Kidney epithelial cell (primary cell): Measurements from ENCODE around the gene GEMIN8. TPM values are rescaled to one million over a fixed set of nuclear protein-coding genes. Genes with fewer than 3 reads are reported as not detected.
A peak's percentile ranks its signal among the peaks of the same experiment; 100 is the strongest.

ENCODE experiments used
- DNase-seq: peaks from one replicate; pipeline ENCODE4 v3.0.0-alpha.2; 2010; ENCODE audit warnings: low read depth
- H3K27me3 ChIP-seq: 2 replicates; pipeline ENCODE4 v1.6.0; 2011; ENCODE audit warnings: low read length; ENCODE audit not compliant: control insufficient read depth, insufficient read depth
- H3K36me3 ChIP-seq: 2 replicates; pipeline ENCODE4 v1.5.1; 2011; ENCODE audit warnings: low read length; ENCODE audit not compliant: control insufficient read depth, insufficient read depth
- H3K4me3 ChIP-seq: 2 replicates; pipeline ENCODE4 v1.5.1; 2011; ENCODE audit warnings: low read depth, mild to moderate bottlenecking, control low read depth, low read length
- total RNA-seq: library from RNA; depleted of rRNA; stranded (reverse); fragments of >200 nt; gene quantifications from 2 replicates; pipeline ENCODE4 v1.2.3, GENCODE V29; 2015
- TF ChIP-seq, protein P1 (sequence below): IDR thresholded peaks from 2 replicates; pipeline ENCODE4 v1.5.1; 2011; ENCODE audit warnings: mild to moderate bottlenecking, moderate library complexity, low read length, control low read depth, inconsistent platforms; ENCODE audit not compliant: insufficient read depth, poor library complexity, severe bottlenecking

Gene GEMIN8
- total RNA-seq, 1 donor from 2014 or later = 19.1 TPM

DNA sequence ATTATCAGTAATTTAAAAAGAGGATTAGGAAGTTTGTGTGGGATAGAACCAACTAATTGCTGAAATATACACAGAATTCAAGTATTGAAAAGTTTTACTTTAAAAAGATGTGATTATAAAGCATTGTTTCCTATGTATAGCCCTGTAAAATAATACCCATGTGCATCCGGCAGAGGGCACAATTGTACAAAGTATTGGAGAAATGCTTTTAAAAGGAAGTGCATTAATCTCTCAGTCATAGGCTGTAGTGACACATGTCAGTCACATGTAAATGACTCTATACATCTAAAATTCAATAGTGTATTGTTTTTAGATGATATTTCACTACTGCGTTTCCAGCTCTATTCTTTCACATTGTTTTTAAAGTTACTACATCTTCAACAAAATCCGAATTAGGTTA is 9.7 kb upstream of the GEMIN8 start:
- DNase-seq = no peak

DNA sequence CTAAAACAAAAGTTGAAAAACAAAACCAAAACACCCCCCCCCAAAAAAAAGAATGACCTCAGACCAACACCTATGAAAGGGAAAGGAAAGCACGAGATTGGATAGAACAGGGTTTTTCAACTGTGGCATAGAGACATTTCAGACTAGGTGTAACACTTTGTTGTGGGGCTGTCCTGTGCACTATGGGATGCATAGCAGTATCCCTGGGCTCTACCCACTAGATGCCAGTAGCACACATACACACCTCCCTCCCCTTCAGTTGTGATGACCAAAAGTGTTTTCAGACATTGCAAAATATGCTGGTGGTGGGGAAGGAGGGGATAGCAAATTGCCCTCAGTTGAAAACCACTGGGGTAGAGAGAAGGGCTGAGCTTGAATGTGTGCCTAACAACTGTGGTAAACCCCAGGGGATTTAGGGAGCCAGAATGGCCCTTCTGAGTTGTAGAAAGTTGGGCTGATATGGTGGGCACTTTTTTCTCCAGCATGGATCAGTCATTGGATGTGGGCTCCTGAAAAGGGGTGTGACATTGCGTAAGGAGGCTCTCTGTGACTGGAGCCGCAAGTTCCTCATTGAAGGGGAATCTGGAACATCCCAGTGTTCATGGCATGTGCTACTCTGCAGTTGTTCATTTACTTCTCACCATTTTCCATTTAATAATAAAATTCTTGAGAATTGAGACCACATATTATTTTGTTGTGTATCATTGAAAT is 8.8 kb upstream of the GEMIN8 start:
- TF ChIP-seq, protein P1, sequence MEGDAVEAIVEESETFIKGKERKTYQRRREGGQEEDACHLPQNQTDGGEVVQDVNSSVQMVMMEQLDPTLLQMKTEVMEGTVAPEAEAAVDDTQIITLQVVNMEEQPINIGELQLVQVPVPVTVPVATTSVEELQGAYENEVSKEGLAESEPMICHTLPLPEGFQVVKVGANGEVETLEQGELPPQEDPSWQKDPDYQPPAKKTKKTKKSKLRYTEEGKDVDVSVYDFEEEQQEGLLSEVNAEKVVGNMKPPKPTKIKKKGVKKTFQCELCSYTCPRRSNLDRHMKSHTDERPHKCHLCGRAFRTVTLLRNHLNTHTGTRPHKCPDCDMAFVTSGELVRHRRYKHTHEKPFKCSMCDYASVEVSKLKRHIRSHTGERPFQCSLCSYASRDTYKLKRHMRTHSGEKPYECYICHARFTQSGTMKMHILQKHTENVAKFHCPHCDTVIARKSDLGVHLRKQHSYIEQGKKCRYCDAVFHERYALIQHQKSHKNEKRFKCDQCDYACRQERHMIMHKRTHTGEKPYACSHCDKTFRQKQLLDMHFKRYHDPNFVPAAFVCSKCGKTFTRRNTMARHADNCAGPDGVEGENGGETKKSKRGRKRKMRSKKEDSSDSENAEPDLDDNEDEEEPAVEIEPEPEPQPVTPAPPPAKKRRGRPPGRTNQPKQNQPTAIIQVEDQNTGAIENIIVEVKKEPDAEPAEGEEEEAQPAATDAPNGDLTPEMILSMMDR = no peak
- Histone ChIP-seq H3K36me3 (no peaks in the 10 kb centered on the region), H3K4me3 (no peak overlapping the region), H3K27me3 (no peaks in the 10 kb centered on the region)
- DNase-seq = no peak

More for the DNA sequence above, 9.7 kb upstream of the GEMIN8 start:
- TF ChIP-seq, protein P1 = peak; percentile 52
- no peaks in the 10 kb centered on the region for H3K36me3 ChIP-seq
- H3K27me3 ChIP-seq = no peaks in the 10 kb centered on the region
- no peak overlapping the region for H3K4me3 ChIP-seq

DNA sequence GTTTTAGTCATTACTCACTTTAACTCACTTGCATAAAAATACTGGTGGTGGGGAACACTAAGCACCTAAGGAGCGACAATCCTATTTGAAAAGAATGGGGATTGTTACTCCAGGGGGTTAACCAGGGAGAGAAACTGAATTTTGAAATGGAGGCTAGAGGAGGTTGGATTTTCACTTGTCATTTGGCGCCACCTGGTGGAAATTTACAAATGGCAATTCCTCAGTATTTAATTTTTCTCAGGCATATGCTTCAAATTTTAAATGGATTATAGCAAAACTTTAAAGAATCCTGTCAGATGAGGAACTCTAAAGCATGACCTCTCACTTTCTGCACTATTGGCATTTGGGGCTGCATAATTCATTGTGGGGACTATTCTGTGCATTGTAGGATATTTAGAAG is 2.7 kb upstream of the GEMIN8 start:
- Histone ChIP-seq H3K27me3 (no peaks in the 10 kb centered on the region), H3K4me3 (no peak overlapping the region), H3K36me3 (no peaks in the 10 kb centered on the region)
- DNase-seq = no peak
- TF ChIP-seq, protein P1 = peak; percentile 49

DNA sequence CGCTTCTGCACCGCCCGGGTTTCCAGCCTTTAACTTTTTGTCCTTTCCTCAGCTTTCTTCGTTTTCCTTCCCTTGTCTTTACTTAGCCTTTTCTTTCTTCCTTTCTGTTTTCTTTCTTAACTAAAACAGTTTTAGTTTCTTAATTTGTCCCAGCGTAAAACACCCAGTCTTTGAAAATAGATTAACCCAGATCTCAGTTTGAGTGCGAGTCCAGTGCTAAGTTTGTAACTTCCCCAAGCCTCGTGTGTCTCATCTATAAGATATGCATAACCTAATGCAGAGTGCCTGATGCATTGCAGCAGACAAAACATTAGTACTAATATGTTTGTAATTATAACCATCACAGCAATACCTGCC is 460 bp upstream of the GEMIN8 start:
- Histone ChIP-seq H3K36me3 (no peaks in the 10 kb centered on the region), H3K4me3 (peak overlapping the region; percentile 65), H3K27me3 (no peaks in the 10 kb centered on the region)
- TF ChIP-seq, protein P1 = no peak
- DNase-seq = no peak

DNA sequence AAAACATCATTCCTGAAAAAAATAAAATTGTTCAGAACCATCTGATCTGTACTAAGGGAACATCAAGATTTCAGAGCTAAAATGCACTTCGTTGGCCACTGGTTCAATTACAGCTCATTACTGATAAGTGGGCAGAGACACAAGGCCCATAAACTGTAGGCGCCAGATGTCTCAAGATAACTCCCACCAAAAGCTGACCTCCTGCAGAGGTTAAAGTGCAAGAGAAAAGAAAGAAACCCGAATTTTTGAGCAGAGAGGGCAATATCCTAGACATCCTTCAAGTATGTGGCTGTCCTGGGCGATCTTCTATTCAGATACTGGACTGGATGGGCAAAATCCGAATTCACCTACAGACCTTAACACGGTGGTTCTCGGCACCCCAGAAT is 660 bp downstream of the GEMIN8 start:
- no peaks in the 10 kb centered on the region for H3K36me3 ChIP-seq
- H3K27me3 ChIP-seq = no peaks in the 10 kb centered on the region
- DNase-seq = no peak
- H3K4me3 ChIP-seq = peak overlapping the region; percentile 65
- TF ChIP-seq, protein P1 = no peak

DNA sequence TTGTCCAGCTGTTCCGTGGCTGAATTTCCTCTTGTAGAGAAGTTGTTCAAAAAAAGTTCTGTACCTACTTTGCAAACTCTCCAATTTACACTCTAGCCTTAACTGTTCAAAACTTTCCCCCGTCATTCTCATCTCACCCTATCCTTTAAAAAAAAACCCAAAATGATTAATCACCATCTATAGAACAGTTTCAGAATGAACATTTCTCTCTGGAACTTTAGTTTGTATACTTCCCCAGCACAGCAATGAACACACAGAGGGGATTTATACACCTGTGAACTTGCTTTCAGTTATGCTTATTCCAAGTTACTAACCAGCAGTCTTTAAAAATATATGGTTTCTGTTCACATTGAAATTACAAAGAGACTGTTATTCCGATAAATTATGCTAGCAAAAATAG is 1.2 kb downstream of the GEMIN8 start:
- DNase-seq = no peak
- TF ChIP-seq, protein P1 = no peak
- Histone ChIP-seq H3K36me3 (no peaks in the 10 kb centered on the region), H3K27me3 (no peaks in the 10 kb centered on the region), H3K4me3 (no peak overlapping the region)
